DMS153 treated with DMSO at 0.1 percent for 48 hours (cell line): ENCODE data around the gene MRPL46.
"Not testable (repeated sequence)": the region's sequence is repeated elsewhere in the genome, so short reads cannot be mapped to it uniquely, and the experiment has no call there.

Experiments
- DNase-seq: peaks from one replicate; lab custom pipeline; 2025; ENCODE audit not compliant: unreplicated experiment; lab: John Stamatoyannopoulos, UW

MRPL46 gene

DNA sequence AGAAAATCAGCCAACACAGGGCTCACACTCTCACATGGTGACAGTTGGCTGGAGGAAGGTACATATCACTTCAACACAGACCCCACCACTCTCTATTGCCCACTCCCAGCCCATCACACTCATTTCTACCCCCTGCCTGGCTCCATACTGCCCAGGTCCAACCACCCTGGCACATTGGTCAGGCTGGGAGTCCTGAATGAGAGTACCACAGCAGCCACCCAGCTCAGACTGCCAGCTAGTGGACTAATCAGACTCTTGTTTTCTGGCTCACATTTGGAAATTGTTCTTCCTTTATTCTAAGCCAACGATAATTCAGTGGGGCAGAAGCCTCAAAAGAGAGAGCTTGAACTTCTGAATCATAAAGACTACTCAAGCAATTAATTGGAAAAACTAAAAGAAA is 20.0 kb downstream of the MRPL46 start:
- DNase-seq, result no peak

DNA sequence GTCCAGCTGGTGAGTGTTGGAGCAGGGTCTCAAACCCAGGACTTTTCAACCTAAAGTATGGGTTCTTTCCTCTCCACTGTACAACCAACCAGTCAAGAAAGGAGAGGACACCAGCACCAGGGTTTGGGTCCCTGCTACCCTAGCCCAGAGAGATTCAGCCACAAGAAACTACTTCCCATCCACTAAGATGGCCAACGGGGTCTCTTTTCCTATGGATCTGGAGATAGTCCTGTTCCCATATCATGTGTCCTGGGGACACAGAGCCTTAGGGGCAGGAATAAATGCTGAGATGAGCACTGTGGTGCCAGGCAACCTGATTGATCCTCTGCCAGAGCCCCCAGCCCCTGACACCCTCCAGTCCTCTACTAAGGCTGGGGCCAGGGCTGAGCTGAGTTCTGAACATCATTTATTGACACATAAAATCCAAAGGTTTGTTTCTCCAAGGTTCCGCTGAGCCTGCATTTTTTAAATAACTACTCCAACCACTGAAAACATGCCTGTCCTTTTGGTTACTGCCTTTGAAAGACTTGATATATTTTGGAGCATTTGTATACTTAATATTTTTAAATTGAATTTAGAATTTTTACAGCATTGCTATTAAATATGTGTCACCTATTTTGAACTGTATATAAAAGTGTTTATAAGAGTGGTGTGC is 26.0 kb downstream of the MRPL46 start:
- no peak for DNase-seq

DNA sequence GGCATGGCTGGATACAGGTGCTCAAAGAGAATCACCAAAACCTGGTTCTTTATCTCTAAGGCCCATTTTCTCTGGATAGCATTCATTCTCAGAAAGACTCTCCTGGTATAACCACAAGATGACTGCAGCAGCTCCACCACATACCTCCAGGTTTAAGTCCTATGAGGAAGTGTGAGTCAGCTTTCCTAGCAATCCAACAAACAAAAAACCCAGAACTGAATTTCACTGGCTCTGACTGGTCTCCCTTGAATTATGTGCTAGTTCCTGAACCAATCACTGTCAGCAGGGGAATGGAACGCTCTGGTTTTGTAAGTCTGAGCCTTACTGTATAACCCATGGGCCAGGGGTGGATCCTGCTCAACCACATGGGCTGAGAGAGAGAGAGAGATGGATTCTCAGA is 27.2 kb downstream of the MRPL46 start:
- DNase-seq, result no peak

DNA sequence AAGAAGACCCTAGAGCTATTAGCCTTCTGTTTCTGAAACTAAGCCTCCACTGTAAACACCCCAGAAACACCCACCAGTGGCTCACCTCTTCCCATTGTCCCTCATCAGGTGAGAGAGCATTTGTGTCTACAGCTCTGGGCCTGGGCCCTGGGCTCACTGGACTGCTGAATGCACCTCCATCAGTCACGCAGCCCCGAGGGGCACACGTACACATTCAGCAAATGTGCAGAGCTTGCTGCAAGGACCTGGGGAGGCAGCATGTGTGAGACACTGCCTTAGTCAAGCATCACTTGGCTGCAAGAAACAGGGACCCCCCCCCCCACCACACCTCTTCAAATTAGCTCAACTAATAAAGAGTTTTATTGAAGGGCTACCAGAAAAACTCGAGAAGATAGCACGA is 29.0 kb downstream of the MRPL46 start:
- DNase-seq, result no peak

DNA sequence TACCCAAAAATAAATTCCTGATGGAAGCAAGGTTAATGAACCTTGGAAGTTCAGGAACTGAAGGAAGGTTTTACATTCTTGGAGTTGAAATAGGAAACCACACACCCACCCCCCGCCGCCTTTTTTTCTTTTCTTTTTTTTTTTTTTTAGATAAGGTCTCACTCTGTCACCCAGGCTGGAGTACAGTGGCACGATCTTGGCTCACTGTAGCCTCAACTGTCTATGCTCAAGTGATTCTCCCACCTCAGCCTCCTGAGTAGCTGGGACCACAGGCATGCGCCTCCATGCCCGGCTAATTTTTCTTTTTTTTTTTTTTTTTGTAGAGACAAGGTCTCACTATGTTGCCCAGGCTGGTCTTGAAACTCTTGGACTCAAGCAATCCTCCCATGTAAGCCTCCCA is 33.1 kb downstream of the MRPL46 start:
- DNase-seq, result not testable (repeated sequence)

DNA sequence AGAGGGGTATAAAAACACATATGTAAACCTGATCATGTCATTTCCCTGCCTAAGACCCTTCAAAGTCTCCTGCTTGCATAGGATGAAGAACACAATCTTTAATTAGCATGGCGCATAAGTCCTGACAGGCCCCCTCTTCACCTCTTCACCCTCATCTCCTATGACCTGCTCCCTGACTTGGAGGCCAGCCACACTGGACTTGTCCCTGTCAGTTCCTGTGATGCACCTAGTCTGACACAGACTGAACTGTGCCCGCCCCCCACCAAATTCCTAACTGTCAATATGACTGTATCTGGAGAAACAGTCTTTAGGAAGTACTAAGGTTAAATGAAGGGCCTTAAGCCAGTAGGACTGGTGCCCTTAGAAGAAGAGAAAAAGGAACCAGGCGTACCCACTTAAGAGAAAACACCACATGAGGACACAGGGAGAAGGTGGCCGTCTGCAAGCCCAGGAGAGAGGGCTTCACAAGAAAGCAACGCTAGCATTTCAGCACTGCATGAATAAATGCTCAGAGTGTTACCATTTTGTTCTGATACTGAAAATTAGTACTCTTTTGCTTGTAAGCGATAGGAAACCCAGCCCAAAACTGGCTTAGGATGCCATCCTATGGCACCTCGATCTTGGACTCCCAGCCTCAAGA is 34.0 kb downstream of the MRPL46 start:
- DNase-seq, result no peak

DNA sequence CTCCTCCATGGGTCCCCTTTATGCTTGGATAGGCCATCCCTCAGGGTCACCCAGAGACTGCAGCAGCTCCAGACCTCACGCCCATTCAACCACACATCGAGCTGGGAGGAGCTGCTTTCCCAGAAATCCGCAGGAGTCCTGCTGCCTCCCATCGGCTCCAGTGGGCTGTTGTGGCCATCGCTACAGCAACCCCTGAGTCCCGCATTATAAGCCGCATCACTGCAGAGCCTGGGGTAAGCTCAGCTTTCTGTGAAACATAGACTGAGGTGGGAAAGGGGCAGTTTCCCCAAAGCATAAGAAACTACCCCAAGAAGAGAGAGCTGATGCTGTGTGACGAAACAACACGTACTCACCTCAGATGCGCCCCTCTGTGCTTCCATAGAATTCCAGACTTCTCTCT is 35.7 kb downstream of the MRPL46 start:
- DNase-seq, result no peak

DNA sequence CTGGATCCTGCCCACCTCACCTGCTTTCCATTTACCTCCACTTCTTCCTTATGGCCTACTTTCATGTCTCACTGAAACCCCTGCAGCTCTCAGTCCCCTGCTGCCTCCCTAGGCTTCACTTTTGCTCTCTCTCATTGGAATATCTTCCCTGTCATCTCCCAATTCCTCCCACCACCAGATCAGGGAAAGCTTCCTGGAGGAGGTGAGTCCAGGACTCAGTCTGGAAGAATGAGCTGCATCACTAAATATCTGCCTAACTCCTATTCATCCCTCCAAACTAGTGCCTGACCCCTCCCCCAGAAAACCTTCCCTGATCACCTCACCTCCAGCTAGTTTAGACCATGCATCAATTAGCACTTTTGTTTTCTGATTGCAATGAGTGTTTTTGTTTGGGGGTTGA is 37.1 kb downstream of the MRPL46 start:
- DNase-seq, result no peak

DNA sequence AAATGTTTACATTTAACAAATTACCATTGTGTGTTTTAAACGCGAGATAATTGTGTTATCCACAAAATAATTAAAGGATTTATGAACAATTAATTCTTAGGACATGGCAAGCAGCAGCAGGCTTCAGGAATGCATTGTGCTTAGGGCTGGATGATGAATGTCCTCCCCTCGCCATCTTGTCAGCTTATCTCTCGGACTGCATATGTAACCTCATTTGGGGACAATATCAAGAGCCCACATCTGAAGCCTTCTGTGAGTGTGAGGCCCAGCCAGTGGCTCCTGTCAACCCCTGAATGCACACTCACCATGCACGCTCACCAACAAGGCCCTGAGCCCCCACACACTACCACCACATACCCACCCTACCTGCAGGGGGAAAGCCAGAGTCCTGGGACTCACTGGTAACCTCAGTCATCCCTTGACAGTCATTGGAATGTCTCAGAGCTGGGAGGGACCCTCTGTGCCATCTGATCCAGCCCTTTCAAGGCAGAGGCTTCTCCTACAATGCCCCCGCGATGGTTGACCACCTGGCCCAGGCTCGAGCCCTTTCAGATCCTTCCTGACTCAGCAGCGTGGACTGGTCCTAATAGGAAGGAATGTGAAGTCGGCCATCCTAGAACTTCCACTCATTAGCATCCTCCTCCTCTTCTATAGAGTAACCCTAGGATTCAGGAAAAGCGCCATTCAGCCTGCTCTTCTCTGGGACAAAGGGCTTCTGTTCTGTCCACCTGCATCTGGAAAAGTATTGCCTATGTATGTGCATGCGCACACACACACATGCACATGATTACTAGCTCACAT is 38.2 kb downstream of the MRPL46 start:
- no peak for DNase-seq

DNA sequence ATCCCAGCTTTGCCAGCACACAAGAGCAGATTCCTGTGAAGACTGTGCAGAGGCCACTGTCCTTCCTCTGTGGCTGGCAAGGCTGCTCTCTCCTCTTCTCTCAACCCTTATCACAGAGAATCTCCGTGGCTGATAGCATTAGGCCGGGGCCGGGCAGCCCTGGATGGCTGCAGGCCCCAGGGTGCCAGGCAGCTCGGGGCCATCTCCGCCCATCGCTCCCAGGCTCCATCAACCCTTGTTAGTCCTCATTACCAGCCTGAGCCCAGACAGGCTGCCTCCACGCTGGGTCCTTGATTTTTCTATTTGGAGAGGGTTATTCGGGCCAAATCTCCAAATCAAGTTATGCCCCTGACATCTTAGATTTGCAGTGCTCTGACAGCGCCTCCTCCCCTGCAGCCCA is 39.1 kb downstream of the MRPL46 start:
- no peak for DNase-seq

DNA sequence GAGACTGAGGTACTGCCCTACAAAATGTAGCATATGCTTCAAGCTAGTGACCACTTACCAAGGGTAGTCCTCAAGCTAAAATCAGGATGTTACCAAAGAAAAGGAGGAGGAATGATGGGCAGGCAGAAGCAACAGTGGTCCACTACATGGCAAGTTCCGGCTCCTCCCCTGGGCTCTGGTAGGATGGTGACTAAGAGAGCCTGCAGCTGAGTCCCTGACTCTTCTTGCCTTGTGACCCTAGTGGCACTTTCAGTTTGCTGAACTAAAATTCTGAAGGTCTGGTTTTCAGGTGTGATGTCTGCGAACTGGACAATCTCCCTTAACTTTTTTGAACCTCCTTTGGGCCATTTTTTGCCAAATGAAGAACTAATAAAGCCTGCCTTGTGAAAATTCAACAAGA is 40.9 kb downstream of the MRPL46 start:
- no peak for DNase-seq

DNA sequence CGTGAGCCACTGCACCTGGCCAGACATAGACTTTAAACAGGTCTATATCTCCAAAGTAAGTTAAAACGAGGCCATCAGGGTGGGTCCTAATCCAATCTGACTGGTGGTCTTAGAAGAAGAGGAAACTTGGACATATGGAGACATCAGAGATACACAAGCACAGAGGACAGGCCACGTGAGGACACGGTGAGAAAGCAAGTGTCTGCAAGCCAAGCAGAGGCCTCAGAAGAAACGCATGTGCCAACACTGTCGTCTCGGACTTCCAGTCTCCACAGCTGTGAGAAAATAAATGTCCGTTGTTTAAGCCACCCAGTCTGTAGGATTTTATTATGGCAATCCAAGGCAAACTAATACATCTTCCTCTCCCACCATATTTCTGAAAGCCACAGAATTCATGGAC is 43.9 kb downstream of the MRPL46 start:
- DNase-seq, result no peak

DNA sequence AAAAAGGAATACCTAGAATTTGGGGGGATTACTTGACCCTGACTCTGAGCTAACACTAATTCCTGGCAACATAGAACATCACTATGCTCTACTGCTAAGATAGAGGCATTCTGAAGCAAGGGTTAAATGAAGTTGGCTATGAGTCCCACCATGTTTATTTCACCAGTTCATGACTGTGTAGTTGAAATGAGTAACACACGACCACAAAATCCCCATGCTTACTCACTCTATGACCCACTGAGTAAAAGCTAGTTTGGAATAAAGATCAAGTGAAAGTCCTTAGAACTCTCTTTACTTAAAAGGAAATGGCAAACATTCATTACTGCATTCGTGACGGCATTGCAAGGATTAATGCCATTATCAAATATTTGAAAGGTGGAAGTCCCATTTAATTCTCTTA is 47.4 kb downstream of the MRPL46 start:
- no peak for DNase-seq
